Erythroblast (primary cell): ENCODE results near the gene VANGL2.

Experiments
- GATA1 ChIP-seq: IDR thresholded peaks from 2 replicates; pipeline ENCODE4 v1.6.1; 2011; ENCODE audit warnings: low read depth, mild to moderate bottlenecking, control low read depth, low read length, moderate library complexity
- POLR2A ChIP-seq: IDR thresholded peaks from 2 replicates; pipeline ENCODE4 v1.6.1; 2011; ENCODE audit warnings: mild to moderate bottlenecking, low read length

GRCh38 chr1:160400223-160400645 lies at the start of gene VANGL2:
- no peak for TF ChIP-seq POLR2A
- TF ChIP-seq GATA1: no peak
